Muscle of arm (tissue), 12 donors: ENCODE measurements around the gene TSC22D3. TPM values are rescaled to one million over a fixed set of nuclear protein-coding genes. Genes with fewer than 3 reads are reported as not detected.
A peak's percentile ranks its signal among the peaks of the same experiment; 100 is the strongest.

Experiments used
- DNase-seq: peaks from one replicate; pipeline ENCODE4 v3.0.0-alpha.2; 2013
- polyA plus RNA-seq, 12 donors: library from polyadenylated mRNA; unstranded; fragments of 120-200 nt; gene quantifications; one replicate each; pipeline ENCODE4 v1.2.1, GENCODE V29; 2013; ENCODE audit not compliant: insufficient read length in 12 of 12

The TSC22D3 gene
- polyA plus RNA-seq, 12 donors, result 47.9 to 78.9 (median 56.3) TPM; not detected in 1

- no peak for DNase-seq
Observed at GRCh38 chrX:107734646-107735045, 40.9 kb downstream of the TSC22D3 start.

- no peak for DNase-seq
Observed at GRCh38 chrX:107733686-107734085, 41.9 kb downstream of the TSC22D3 start.

- no peak for DNase-seq
Observed at GRCh38 chrX:107731831-107732502, 43.6 kb downstream of the TSC22D3 start.

GRCh38 chrX:107730991-107731766 is 44.4 kb downstream of the TSC22D3 start:
- no peak for DNase-seq

- no peak for DNase-seq
Observed at GRCh38 chrX:107730298-107730655, 45.3 kb downstream of the TSC22D3 start.

GRCh38 chrX:107729558-107730297 is 45.9 kb downstream of the TSC22D3 start:
- DNase-seq, result no peak

- DNase-seq, result no peak
Observed at GRCh38 chrX:107728371-107729099, 47.1 kb downstream of the TSC22D3 start.

GRCh38 chrX:107726816-107727534 is 48.6 kb downstream of the TSC22D3 start:
- no peak for DNase-seq

- no peak for DNase-seq
Observed at GRCh38 chrX:107725761-107726555, 49.6 kb downstream of the TSC22D3 start.

GRCh38 chrX:107724653-107725052 is 50.9 kb downstream of the TSC22D3 start:
- DNase-seq, result no peak

GRCh38 chrX:107723511-107723910 is 52.1 kb downstream of the TSC22D3 start:
- no peak for DNase-seq

- no peak for DNase-seq
Observed at GRCh38 chrX:107721966-107722707, 53.5 kb downstream of the TSC22D3 start.

GRCh38 chrX:107721318-107721717 is 54.3 kb downstream of the TSC22D3 start:
- no peak for DNase-seq

GRCh38 chrX:107718156-107718621 is 57.4 kb downstream of the TSC22D3 start:
- peak; percentile 67 for DNase-seq

- DNase-seq, result peak; percentile 82
Observed at GRCh38 chrX:107716816-107717700, 58.5 kb downstream of the TSC22D3 start.

GRCh38 chrX:107716118-107716684 is 59.4 kb downstream of the TSC22D3 start:
- DNase-seq, result no peak

- no peak for DNase-seq
Observed at GRCh38 chrX:107715331-107716117, 60.1 kb downstream of the TSC22D3 start.
